ENCODE results near the gene CST3.

Gene CST3

DNA sequence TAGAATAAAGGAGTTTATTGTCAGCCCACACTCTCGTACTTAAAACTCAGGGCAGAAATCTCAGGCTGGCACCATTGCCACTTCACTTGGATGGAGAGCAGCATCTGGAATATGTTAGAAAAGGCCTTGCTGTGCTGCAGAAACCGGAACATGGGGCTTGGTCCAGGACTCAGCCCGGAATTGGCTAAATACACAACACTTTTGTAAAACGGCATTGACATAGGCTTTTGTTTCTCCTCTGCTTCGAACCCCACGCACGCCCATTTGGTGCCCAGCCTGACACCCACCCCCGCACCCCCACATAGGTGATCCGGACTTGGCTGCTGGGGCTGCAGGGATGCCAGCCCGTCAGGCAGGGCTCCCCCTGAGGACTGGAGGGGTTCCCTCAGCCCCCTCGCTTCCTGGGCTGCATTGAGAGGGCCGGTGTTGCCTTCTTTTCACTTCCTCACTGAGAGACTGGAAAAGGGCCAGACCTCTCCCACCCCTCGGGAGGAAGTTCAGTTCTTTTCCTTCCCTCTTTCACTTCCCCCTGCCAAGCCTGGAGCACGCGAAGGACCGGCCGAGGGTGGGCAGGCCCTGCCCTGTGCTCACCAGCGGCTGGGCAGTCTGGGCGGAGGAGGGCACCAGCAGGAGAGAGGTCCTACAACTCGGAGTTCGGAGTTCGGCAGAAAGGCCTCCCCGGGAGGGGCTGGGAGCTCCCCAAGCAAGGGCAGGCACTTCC lies 17.9 kb upstream of the CST3 start:
- TF ChIP-seq CEBPB (IDR thresholded peaks at IDR 0.05), result no peak
- TF ChIP-seq EGR1 (IDR thresholded peaks at IDR 0.05), result no peak

DNA sequence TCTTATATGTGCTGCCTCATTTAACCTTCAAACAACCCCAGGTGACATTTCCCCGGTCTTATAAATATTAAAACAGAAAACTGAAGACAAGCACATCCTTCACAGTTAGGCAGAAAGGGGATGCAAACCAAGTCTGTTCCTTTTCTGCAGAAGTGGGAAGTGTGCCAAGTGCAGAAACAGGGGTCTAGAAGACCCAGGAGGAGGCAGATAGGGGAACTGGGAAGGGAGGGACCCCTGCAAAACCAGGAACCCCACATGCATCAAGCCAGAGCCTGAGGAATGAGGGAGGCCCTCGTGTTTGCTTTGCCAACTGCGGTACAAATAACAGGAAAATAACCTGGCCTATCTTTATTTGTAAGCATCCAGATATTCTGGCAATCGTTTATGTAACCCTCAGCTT lies 17.0 kb upstream of the CST3 start:
- TF ChIP-seq TEAD4 (IDR thresholded peaks at IDR 0.05) (no peak), CEBPB (IDR thresholded peaks at IDR 0.05) (no peak), CREB1 (IDR thresholded peaks at IDR 0.05; ENCODE audit: low read depth) (no peak), RAD21 (IDR thresholded peaks at IDR 0.05; ENCODE audit: low read depth) (no peak)

DNA sequence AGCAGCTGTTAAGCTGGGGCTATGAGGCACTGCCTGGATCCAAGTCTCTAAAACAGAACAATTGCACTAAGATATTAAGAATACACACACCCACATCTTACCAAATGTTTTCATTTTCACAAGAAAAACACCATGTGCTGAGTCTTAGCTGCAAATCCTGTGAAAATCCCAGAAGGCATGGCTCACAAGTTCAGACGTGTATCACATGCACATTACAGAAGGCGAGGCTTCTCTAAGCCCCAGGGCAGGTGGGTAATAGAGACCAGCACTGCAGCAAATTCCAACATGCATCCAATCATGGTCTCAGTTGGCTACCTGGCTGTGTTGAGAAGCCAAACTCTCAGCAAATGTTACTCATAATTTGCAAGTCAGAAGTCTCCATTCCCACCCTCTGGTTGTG lies 16.2 kb upstream of the CST3 start:
- TF ChIP-seq NFIC (IDR thresholded peaks at IDR 0.05), result no peak
- TF ChIP-seq TAF1 (IDR thresholded peaks at IDR 0.05; ENCODE audit: low read depth), result no peak
- no peak for TF ChIP-seq TCF12 (IDR thresholded peaks at IDR 0.05; ENCODE audit: low read depth)
- TF ChIP-seq ZBTB7A (IDR thresholded peaks at IDR 0.05; ENCODE audit: low read depth), result no peak
- TF ChIP-seq, protein P1, sequence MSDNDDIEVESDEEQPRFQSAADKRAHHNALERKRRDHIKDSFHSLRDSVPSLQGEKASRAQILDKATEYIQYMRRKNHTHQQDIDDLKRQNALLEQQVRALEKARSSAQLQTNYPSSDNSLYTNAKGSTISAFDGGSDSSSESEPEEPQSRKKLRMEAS (IDR thresholded peaks at IDR 0.05), result no peak
- TF ChIP-seq, protein P2, sequence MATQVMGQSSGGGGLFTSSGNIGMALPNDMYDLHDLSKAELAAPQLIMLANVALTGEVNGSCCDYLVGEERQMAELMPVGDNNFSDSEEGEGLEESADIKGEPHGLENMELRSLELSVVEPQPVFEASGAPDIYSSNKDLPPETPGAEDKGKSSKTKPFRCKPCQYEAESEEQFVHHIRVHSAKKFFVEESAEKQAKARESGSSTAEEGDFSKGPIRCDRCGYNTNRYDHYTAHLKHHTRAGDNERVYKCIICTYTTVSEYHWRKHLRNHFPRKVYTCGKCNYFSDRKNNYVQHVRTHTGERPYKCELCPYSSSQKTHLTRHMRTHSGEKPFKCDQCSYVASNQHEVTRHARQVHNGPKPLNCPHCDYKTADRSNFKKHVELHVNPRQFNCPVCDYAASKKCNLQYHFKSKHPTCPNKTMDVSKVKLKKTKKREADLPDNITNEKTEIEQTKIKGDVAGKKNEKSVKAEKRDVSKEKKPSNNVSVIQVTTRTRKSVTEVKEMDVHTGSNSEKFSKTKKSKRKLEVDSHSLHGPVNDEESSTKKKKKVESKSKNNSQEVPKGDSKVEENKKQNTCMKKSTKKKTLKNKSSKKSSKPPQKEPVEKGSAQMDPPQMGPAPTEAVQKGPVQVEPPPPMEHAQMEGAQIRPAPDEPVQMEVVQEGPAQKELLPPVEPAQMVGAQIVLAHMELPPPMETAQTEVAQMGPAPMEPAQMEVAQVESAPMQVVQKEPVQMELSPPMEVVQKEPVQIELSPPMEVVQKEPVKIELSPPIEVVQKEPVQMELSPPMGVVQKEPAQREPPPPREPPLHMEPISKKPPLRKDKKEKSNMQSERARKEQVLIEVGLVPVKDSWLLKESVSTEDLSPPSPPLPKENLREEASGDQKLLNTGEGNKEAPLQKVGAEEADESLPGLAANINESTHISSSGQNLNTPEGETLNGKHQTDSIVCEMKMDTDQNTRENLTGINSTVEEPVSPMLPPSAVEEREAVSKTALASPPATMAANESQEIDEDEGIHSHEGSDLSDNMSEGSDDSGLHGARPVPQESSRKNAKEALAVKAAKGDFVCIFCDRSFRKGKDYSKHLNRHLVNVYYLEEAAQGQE (IDR thresholded peaks at IDR 0.05; ENCODE audit: low read depth), result no peak
- TF ChIP-seq EGR1 (IDR thresholded peaks at IDR 0.05), result no peak
- no peak for TF ChIP-seq TEAD4 (IDR thresholded peaks at IDR 0.05)
- TF ChIP-seq, protein P3, sequence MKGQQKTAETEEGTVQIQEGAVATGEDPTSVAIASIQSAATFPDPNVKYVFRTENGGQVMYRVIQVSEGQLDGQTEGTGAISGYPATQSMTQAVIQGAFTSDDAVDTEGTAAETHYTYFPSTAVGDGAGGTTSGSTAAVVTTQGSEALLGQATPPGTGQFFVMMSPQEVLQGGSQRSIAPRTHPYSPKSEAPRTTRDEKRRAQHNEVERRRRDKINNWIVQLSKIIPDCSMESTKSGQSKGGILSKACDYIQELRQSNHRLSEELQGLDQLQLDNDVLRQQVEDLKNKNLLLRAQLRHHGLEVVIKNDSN (IDR thresholded peaks at IDR 0.05), result no peak
- no peak for TF ChIP-seq FOXM1 (IDR thresholded peaks at IDR 0.05; ENCODE audit: borderline replicate concordance, low read depth)
- TF ChIP-seq CREB1 (IDR thresholded peaks at IDR 0.05; ENCODE audit: low read depth), result no peak
- TF ChIP-seq EP300 (IDR thresholded peaks at IDR 0.05; ENCODE audit: borderline replicate concordance), result no peak
- no peak for TF ChIP-seq CEBPB (IDR thresholded peaks at IDR 0.05)
- TF ChIP-seq RAD21 (IDR thresholded peaks at IDR 0.05; ENCODE audit: low read depth), result no peak
- no peak for TF ChIP-seq YY1 (IDR thresholded peaks at IDR 0.05; ENCODE audit: low read depth)

DNA sequence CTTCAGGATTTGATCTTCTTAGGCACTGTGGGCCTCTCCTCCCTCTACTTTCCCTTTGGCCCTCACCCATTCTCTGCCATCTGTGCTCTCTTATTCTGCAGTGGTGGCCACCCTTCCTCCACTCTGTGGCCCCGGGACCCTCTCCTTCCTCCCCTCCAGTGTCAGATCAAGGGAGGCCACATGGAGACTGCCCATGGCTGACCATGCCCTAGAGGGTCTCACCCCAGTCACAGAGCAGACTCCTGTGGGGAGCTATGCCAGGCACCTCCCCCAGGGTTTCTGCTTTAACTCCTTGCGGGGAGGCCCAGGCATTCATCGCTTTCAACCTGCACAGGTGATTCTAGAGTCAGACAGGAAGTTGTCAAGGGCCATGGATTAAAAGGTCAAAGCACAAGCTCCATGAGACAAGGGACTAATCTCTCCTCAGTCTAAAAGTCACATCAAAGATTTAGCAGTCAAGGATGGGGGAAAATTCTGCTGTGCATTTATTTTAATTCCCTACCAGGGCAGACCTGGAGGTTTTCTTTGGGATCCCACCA lies 15.7 kb upstream of the CST3 start:
- no peak for TF ChIP-seq TEAD4 (IDR thresholded peaks at IDR 0.05)
- TF ChIP-seq CREB1 (IDR thresholded peaks at IDR 0.05; ENCODE audit: low read depth), result no peak
- no peak for TF ChIP-seq FOXM1 (IDR thresholded peaks at IDR 0.05; ENCODE audit: borderline replicate concordance, low read depth)
- no peak for TF ChIP-seq EGR1 (IDR thresholded peaks at IDR 0.05)
- TF ChIP-seq, protein P2 (IDR thresholded peaks at IDR 0.05; ENCODE audit: low read depth), result no peak

DNA sequence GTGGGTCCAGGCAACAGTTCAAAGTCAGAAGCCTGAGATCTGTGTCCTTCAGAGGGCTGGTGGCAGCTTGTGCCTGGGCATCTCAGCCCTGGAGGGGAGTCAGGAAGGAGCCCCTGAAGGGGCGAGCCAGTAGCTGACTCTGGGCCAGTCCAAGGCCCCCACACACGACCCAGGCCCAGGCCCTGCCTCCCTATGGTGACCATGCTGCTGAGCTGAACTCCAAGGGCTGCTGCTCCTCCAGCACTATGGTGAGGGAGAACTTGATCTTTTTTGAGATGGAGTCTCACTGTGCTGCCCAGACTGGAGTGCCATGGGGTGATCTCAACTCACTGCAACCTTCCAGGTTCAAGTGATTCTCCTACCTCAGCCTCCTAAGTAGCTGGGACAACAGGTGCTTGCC lies 15.2 kb upstream of the CST3 start:
- TF ChIP-seq TEAD4 (IDR thresholded peaks at IDR 0.05) (no peak), ZBTB7A (IDR thresholded peaks at IDR 0.05; ENCODE audit: low read depth) (no peak), YY1 (IDR thresholded peaks at IDR 0.05; ENCODE audit: low read depth) (no peak), RAD21 (IDR thresholded peaks at IDR 0.05; ENCODE audit: low read depth) (no peak), NFIC (IDR thresholded peaks at IDR 0.05) (no peak), TAF1 (IDR thresholded peaks at IDR 0.05; ENCODE audit: low read depth) (no peak), EP300 (IDR thresholded peaks at IDR 0.05; ENCODE audit: borderline replicate concordance) (no peak)
- TF ChIP-seq, protein P2 (IDR thresholded peaks at IDR 0.05; ENCODE audit: low read depth), result no peak

DNA sequence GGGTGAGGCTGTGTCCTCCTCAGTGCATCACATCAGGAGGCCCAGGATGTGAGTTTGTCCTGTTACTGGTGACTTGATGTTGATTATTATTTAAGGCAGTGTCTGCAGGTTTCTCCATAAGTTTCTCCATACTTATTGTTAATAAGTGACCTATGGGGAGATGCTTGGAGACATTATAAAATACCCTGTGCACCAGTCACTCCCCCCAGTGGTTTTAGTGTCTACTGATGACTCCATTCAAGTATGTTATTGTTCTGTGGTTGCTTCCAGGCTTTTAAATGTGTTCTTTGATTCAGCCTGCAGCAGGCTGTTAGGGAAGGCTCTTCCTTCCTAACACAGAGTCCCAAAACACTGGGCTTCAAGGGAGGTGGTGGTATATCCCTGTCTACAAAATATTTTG lies 14.6 kb upstream of the CST3 start:
- TF ChIP-seq, protein P2 (IDR thresholded peaks at IDR 0.05; ENCODE audit: low read depth), result no peak
- TF ChIP-seq CEBPB (IDR thresholded peaks at IDR 0.05) (no peak), TAF1 (IDR thresholded peaks at IDR 0.05; ENCODE audit: low read depth) (no peak), RAD21 (IDR thresholded peaks at IDR 0.05; ENCODE audit: low read depth) (no peak), NFIC (IDR thresholded peaks at IDR 0.05) (no peak), EP300 (IDR thresholded peaks at IDR 0.05; ENCODE audit: borderline replicate concordance) (no peak), CREB1 (IDR thresholded peaks at IDR 0.05; ENCODE audit: low read depth) (no peak), ZBTB7A (IDR thresholded peaks at IDR 0.05; ENCODE audit: low read depth) (no peak), TCF12 (IDR thresholded peaks at IDR 0.05; ENCODE audit: low read depth) (no peak), TEAD4 (IDR thresholded peaks at IDR 0.05) (no peak), YY1 (IDR thresholded peaks at IDR 0.05; ENCODE audit: low read depth) (no peak), FOXM1 (IDR thresholded peaks at IDR 0.05; ENCODE audit: borderline replicate concordance, low read depth) (no peak), EGR1 (IDR thresholded peaks at IDR 0.05) (no peak)
- TF ChIP-seq, protein P3 (IDR thresholded peaks at IDR 0.05), result no peak
- TF ChIP-seq, protein P1 (IDR thresholded peaks at IDR 0.05), result no peak

Data from Ishikawa (cell line).